Liver (tissue), 3 donors: ENCODE results near the gene ASIC3.
A peak's percentile ranks its signal among the peaks of the same experiment; 100 is the strongest.

Experiments used
- CTCF ChIP-seq: fragments of 150-350 bp; IDR thresholded peaks from 2 replicates; pipeline ENCODE4 v1.5.1; 2017; ENCODE audit warnings: improper control_type of control experiment, low read depth, low read length; ENCODE audit not compliant: missing input control
- GABPA ChIP-seq, 2 donors: IDR thresholded peaks in 1 of 2; conservative IDR thresholded peaks in 1 of 2; 2 replicates each; pipeline ENCODE4 v1.6.1; 2016; ENCODE audit warnings: antibody characterized with exemption in 2 of 2, mild to moderate bottlenecking in 1 of 2, moderate library complexity in 1 of 2
- TAF1 ChIP-seq: conservative IDR thresholded peaks from 2 replicates; pipeline ENCODE4 v1.6.1; 2016; ENCODE audit warnings: antibody characterized with exemption, mild to moderate bottlenecking
- TF ChIP-seq, protein P1 (sequence below): IDR thresholded peaks from 2 replicates; pipeline ENCODE4 v1.6.1; 2016; ENCODE audit warnings: antibody characterized with exemption, mild to moderate bottlenecking
- donor health status: healthy.
- donor health status: healthy.

GRCh38 chr7:151076863-151077704, 28.8 kb downstream of the ASIC3 start:
- TF ChIP-seq CTCF: peak; percentile 4
- no peak for TF ChIP-seq GABPA (IDR thresholded peaks at IDR 0.05 in 1 of 2, conservative IDR thresholded peaks at IDR 0.05 in 1 of 2)
- TF ChIP-seq, protein P1, sequence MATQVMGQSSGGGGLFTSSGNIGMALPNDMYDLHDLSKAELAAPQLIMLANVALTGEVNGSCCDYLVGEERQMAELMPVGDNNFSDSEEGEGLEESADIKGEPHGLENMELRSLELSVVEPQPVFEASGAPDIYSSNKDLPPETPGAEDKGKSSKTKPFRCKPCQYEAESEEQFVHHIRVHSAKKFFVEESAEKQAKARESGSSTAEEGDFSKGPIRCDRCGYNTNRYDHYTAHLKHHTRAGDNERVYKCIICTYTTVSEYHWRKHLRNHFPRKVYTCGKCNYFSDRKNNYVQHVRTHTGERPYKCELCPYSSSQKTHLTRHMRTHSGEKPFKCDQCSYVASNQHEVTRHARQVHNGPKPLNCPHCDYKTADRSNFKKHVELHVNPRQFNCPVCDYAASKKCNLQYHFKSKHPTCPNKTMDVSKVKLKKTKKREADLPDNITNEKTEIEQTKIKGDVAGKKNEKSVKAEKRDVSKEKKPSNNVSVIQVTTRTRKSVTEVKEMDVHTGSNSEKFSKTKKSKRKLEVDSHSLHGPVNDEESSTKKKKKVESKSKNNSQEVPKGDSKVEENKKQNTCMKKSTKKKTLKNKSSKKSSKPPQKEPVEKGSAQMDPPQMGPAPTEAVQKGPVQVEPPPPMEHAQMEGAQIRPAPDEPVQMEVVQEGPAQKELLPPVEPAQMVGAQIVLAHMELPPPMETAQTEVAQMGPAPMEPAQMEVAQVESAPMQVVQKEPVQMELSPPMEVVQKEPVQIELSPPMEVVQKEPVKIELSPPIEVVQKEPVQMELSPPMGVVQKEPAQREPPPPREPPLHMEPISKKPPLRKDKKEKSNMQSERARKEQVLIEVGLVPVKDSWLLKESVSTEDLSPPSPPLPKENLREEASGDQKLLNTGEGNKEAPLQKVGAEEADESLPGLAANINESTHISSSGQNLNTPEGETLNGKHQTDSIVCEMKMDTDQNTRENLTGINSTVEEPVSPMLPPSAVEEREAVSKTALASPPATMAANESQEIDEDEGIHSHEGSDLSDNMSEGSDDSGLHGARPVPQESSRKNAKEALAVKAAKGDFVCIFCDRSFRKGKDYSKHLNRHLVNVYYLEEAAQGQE: no peak
- TF ChIP-seq TAF1: no peak
